ENCODE measurements around the gene SLC22A7.
"Not testable (repeated sequence)": the region's sequence is repeated elsewhere in the genome, so short reads cannot be mapped to it uniquely, and the experiment has no call there.

SLC22A7 gene

DNA sequence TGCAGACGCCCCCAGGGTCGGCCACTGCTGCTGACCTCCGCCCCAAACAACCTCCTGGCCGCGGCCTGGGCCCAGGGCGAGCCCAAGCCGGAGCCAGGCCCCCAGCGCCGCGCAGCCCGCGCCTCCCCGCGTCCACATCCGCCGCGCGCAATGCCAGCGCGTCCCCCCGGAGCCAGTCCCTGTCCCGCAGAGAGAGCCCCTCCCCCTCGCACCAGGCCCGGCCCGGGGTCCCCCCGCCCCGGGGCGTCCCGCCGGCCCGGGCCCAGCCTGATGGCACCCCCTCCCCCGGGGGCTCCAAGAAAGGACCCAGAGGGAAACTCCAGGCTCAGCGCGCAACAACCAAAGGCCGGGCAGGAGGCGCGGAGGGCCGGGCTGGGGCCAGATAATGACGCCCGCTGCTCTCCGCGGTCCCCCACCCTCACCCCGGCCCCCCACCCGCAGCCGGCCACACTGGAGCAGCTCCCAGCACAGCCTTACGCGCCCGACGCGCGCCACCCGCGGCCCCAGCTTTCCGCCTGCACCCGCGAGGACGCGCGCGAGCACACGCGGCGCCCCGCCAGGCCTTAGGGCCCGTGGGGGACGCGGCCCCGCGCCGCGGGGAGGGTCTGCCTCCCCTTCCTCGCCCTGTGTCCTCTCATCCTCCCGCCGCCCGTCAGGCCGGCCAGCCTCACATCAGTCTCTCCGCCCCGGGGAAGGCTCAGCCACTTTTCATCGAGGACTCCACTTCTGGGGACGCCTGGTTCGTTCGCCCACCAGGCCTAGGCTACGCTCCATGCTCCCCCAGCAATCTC is 12.9 kb upstream of the SLC22A7 start:
- no peak for DNase-seq

DNA sequence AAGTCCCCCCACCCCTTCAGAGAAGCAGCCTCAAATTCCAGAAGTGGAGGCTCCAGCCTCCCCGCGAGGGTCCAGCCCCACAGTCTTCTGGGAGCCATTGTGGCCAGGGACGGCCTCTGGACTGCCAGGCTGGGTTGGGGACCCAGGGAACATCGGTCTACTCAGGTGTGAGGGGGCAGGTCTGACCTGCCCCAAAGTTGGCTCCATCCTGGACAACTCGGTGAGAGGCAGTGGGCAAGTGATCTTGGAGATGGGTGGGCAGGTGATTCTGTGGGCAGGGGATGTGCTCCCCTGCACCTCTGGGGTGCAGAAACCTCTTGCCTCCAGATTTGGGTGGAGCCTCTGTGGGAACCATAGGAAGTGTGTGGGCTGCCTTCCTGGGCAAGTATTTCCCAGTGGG is 12.2 kb upstream of the SLC22A7 start:
- DNase-seq: no peak

DNA sequence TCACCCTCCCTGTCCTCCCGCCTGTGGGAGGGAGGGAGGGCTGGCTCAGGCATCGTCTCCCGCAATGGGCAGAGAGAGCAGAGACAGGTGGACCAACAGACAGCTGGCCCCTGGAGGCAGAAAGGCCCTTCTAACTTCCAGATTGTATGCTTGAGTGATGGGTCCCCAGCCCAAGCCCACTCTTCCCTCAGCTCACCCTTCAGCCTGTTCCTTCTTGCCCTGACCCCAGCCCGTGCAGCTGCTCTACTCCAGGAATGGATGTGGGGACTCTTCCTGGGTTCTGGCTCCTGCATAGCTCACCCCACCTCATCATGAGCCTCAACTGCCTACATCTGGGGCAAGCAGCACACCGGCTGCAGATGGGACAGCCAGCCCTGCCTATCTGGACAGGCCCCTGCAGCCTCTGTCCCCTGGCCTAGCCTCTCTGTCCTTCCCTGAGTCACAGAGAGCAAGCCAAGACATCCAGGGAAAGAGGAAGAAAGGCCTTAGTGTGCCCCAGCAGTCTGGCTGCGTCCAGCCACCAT is 11.5 kb upstream of the SLC22A7 start:
- no peak for DNase-seq

DNA sequence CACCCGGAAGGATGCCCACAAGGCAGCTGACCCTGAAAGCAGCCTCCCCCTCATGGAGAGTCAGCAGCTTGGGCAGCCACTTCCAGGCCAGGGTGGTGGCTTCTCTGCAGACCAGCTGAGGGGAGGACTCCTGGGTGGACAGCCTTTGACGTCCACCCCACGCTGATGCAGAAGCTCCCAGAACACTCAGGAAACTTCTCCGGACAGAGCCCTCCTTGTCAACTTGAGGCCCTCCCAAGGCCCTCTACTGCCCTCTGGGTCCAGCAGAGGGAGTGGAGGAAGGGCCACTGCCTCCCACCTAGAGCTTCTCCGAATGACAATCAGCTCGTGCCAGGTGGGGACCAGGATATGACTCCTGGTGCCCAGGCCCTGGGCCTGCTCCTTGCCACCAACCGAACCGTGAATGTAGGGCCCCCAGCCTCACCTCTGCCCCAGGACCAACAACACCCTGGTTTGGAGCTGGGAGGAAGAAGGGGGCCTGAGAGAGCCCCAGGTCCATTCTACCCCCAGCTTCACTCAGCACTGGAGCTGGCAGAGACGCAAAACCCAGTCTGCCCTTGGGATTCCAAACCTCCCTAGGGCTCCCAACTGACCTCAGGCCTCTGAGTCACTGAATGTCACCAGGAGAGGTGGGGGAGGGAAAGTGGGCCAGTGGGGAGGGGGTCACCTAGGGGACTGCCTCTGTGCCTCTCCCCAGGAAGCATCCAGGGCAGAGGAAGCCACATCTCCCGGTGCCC is 10.9 kb upstream of the SLC22A7 start:
- no peak for DNase-seq

DNA sequence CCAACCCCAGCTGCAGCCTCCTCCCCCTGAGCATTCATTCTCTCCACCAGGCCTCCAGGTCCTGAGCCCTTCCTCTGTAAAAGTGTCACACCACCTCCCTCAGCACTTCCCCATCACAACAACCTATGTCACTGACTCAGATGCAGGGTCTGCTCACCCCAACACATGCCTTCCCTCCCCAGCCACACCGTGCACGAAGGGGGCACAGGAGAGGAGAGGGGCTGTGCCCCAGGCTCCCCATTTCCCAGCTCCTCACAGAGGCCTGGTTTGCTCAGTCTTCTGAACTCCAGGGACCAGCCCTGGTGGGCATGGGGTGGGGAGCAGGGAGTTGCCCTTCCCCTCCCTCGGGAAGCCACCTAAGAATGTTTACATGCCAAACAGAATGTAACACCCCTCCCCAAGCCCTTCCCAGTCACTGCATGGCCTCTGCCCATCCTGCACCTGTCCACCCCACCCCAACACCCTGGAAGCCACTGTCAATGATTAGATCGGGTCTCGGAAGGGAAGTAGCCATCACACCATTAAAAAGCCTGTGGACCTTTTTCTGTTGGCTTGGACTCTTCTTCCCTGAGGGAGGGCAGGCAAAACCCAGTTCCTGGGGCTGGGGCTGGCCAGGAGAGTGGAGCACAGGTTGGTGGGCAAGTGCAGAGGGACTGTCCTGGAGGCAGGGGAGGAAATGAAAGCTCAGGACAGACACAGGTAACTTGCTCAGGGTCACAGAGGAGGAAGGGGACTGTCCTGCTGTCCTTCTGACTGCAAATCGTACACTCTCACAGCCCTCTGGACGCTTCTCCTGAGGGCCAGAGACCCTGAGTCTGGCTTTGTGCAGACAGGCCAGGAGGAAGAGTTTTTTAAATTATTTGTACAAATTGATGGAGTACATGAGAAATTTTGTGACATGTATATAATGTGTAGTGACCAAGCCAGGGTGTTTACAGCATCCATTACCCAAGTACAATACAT is 10.1 kb upstream of the SLC22A7 start:
- no peak for DNase-seq

DNA sequence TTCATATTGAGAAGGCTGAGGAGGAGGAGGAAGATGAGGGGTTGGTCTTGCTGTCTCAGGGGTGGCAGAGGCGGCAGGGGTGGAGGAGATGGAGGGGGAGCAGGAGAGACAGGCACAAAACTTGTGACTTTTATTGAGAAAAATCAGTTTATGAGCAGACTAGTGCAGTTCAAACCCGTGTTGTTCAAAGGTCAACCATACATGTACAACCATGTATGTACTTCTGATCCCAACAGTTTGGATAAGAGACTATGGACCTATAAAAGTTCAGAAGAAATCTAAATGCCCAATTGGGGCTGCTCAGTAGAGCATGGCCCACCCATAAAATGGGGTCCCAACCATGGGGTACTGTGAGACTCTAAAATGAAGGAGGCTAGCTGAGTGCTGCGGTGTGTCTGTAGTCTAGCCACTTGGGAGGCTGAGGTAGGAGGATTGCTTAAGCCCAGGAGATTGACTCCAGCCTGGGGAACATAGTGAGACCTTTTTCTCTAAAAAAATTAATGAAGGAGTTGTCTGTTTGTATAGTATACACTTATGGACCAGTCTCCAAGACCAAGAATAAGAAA is 7.6 kb upstream of the SLC22A7 start:
- no peak for DNase-seq

DNA sequence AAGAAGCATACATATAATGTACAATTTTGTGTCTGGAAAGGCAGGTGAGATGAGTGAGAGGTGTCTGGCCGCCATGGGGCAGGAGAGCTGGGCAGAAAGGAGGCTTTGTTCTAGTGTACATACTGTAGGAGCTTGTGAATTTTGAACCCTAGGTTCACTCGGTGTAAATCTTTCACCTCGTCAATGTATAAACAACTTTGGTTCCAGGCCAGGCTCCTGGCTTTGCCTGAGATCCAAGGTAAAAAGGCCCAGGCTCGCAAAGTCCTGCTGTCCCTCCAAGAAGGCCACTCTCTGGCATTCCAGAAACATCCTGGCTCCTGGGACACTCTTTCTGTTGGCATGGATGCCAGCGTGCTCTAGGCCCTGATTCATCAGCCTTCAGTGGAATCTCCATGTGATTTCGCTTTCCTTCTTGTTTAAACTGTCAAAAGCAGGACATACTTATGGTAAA is 7.1 kb upstream of the SLC22A7 start:
- no peak for DNase-seq

- DNase-seq: no peak
These were observed 6.4 kb upstream of the SLC22A7 start for GRCh38 chr6:43291708-43292107.

DNA sequence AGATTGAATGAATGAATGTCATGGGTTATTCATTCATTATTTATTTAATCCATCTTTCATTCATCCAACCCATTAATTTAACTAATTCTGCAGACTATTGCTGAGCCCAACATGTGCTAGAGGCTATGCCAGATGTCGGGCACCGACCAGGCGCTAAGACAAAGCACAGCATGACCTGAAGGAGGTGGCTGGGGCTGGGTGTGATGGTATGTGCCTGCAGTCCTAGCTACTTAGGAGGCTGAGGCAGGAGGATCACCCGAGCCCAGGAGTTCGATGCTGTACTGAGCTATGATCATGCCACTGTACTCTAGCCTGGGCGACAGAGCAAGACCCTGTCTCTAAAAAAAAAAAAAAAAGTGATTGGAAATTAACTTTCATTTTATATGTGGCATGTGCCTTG is 5.7 kb upstream of the SLC22A7 start:
- no peak for DNase-seq

- DNase-seq: no peak
These were observed 5.2 kb upstream of the SLC22A7 start for GRCh38 chr6:43292763-43293318.

DNA sequence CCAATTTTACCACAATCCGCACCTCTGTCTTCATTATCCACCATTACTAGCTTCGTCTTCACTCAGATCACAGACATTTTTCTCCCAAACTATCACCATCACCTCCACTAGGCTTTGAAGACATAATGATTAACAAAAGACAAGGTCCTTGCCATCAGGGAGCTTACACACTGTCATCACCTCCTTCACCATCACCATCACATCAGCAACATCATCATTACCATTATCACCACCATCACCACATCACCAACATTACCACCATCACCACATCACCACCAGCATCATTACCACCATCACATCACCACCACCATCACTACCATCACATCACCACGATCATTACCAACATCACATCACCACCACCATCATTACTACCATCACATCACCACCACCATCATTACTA is 4.4 kb upstream of the SLC22A7 start:
- DNase-seq: no peak

DNA sequence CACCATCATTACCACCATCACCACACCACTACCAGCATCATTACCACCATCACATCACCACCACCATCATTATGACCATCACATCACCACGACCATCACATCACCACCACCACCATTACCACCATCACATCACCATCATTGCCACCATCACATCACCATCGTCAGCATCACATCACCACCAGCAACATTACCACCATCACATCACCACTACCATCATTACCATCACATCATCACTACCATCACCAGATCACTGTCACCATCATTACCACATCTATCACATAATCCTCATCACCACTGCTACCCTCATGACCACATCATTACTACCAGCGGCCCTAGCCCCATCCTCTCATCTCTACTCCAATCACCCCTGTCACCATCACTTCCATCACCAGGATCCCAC is 3.5 kb upstream of the SLC22A7 start:
- DNase-seq: no peak

DNA sequence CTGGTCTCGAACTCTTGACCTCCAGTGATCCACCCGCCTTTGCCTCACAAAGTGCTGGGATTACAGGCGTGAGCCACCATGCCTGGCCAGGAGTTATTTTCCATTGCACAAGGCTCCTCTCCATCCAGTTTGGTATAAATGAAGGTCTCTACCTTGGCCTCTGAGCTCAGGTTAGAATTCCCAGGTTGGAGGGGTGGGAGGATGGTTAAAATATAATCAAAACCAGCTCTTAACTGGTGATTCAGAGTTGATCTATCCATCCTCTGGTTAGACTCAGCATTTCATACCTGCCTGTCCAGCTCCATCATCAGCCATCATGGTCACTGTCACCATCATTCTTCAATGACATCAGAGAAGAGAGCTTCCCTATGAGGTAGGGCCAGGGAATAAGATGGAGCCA is 2.6 kb upstream of the SLC22A7 start:
- DNase-seq: no peak

DNA sequence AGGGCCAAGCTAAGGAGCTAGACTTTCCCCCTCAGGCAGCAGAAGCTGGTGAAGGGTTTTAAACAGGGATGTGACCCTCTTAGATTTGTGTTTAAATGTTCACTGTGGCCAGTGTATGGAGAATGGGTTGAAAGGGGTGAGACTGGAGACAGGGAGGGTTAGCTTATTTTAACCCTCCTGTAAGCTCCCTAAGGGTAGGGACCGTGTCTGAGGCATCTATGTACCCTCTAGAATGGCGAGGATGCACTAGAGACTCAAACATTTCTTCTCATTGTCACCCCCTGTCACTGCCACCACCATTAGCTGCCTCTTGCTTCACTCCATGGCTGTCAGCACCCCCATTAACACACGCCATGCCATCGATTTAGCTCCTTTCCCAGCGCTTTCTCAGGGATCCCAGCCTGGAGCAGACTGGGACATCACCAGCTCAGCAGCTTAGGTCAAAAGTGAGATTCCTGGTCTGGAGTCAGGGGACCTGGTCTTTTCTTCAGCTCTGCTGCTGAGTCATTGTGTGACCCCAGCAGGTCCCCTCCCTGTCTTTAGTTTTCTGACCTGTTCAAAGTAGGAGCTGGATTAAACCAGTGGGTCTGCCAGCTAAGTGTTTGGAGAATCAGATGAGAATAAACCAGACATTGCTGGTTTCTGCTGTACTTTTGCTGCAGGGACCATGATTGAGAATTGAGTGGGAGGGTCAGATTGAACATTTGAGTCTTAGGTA is 1.1 kb upstream of the SLC22A7 start:
- DNase-seq: no peak

- no peak for DNase-seq
These were observed 691 bp downstream of the SLC22A7 start for GRCh38 chr6:43298565-43299337.

- no peak for DNase-seq
These were observed 1.6 kb downstream of the SLC22A7 start for GRCh38 chr6:43299338-43300293.

- no peak for DNase-seq
These were observed 3.2 kb downstream of the SLC22A7 start for GRCh38 chr6:43301081-43301870.

DNA sequence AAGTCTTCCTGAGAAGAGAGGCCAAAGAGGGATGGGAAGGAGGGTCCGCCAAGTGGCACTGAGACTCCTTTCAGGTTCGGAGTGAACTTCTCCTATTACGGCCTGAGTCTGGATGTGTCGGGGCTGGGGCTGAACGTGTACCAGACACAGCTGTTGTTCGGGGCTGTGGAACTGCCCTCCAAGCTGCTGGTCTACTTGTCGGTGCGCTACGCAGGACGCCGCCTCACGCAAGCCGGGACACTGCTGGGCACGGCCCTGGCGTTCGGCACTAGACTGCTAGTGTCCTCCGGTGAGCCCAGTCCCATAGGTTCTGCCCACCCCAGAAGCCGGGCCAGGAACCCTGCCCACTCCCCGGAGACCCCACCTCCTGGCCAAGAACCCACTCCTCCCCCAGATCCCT is 4.1 kb downstream of the SLC22A7 start:
- DNase-seq: no peak

DNA sequence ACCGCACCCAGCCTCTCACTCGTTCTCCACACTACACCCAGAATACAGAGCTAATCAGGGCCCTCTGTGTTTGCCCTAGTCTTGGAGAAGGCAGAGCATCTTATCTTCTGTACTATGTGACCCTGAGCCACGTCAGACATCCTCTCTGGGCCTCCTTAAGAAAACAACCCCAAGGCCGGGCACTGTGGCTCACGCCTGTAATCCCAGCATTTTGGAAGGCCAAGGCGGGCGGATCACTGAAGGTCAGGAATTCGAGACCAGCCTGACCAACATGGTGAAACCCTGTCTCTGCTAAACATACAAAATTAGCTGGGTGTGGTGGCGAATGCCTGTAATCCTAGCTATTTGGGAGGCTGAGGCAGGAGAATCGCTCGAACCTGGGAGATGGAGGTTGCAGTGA is 4.9 kb downstream of the SLC22A7 start:
- DNase-seq: not testable (repeated sequence)

Measured in NCI-H187 (cell line).